NB4 (cell line): ENCODE data around the gene ZBED4.

ENCODE experiments used
- MYC ChIP-seq: IDR thresholded peaks from 2 replicates; pipeline ENCODE4 v1.6.1; 2011; ENCODE audit warnings: low read depth, low read length
- POLR2A ChIP-seq: IDR thresholded peaks from 2 replicates; pipeline ENCODE4 v1.6.1; 2011; ENCODE audit warnings: mild to moderate bottlenecking; ENCODE audit not compliant: insufficient read length; ENCODE audit errors: extremely low read depth
- TF ChIP-seq, protein P1 (sequence below): IDR thresholded peaks from one replicate; pipeline ENCODE4 v1.5.1; 2012; ENCODE audit warnings: low read depth, low read length
- TF ChIP-seq, protein P2 (sequence below): IDR thresholded peaks from 2 replicates; pipeline ENCODE4 v1.6.1; 2011; ENCODE audit warnings: low read depth, low read length

DNA sequence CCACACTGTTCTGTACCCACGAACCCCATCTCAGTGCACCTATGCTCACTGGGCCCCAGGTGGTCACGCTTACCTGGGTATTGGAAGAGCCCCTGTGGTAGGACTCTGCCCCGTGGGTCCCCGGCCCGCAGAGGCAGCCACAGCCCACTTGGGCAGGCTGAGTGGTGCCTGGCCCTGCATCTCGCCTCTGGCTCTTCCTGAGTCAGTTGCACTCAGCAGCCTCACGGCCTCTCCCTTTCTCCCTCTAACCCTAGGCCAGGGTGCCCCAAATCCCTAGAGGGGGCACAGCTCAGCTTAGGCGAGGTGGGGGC lies 74.5 kb downstream of the ZBED4 start:
- TF ChIP-seq, protein P1, sequence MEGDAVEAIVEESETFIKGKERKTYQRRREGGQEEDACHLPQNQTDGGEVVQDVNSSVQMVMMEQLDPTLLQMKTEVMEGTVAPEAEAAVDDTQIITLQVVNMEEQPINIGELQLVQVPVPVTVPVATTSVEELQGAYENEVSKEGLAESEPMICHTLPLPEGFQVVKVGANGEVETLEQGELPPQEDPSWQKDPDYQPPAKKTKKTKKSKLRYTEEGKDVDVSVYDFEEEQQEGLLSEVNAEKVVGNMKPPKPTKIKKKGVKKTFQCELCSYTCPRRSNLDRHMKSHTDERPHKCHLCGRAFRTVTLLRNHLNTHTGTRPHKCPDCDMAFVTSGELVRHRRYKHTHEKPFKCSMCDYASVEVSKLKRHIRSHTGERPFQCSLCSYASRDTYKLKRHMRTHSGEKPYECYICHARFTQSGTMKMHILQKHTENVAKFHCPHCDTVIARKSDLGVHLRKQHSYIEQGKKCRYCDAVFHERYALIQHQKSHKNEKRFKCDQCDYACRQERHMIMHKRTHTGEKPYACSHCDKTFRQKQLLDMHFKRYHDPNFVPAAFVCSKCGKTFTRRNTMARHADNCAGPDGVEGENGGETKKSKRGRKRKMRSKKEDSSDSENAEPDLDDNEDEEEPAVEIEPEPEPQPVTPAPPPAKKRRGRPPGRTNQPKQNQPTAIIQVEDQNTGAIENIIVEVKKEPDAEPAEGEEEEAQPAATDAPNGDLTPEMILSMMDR, result no peak
- TF ChIP-seq POLR2A (no peak), MYC (no peak)
- TF ChIP-seq, protein P2, sequence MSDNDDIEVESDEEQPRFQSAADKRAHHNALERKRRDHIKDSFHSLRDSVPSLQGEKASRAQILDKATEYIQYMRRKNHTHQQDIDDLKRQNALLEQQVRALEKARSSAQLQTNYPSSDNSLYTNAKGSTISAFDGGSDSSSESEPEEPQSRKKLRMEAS, result no peak
